Gastroesophageal sphincter (tissue), 3 donors: ENCODE results near the gene LIPE.

Experiments
- EP300 ChIP-seq: sonication (generic); formaldehyde crosslinking; IDR thresholded peaks from one replicate; pipeline ENCODE4 v1.6.1; 2017; ENCODE audit warnings: antibody characterized with exemption, mild to moderate bottlenecking
- POLR2A ChIP-seq, 2 donors: fragments of 450-650 bp; IDR thresholded peaks; one replicate each; pipeline ENCODE4 v1.6.1; 2017; ENCODE audit warnings: antibody characterized with exemption in 2 of 2, mild to moderate bottlenecking in 2 of 2, moderate library complexity in 1 of 2
- POLR2AphosphoS5 ChIP-seq: sonication (generic); formaldehyde crosslinking; IDR thresholded peaks from one replicate; pipeline ENCODE4 v1.6.1; 2017; ENCODE audit warnings: antibody characterized with exemption
- TF ChIP-seq, protein P1 (sequence below), 4 experiments: fragments of 200-600 bp in 2 of 4; fragments of 450-650 bp in 2 of 4; sonication (generic) in 1 of 4; IDR thresholded peaks; one replicate each; pipeline ENCODE4 v1.5.1; 2017 to 2019; ENCODE audit warnings: antibody characterized with exemption in 4 of 4, mild to moderate bottlenecking in 2 of 4, moderate library complexity in 2 of 4

DNA sequence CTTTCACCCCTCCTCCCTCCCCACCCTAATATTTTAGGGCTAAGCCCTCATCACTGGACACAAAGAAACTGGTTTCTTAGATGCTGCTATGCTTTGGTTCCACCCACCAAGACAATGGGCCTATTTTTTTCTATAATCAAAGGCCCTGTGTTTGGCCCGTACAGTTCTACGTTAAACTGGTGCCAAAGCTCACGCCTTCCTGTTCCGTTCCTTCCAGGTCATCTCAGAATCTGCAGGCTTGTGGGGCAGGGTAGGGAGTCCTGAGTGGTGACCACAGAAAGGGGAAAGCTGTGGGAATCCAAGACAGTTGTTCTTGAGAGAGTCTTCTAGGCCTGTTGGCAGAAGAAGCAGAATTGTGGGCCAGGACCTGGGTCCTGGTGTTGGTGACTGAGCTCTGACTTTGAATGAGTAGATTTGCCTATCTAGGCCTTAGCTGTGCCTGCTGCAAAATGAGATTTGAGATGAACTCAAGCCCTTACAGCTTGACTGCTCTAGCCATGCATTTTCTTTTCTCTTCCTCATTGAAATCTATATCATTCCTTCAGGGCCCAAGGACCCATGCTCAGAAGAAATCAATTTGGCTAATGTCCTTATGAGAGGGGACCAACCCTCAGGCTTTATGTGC lies 34.6 kb upstream of the LIPE start:
- TF ChIP-seq, protein P1, sequence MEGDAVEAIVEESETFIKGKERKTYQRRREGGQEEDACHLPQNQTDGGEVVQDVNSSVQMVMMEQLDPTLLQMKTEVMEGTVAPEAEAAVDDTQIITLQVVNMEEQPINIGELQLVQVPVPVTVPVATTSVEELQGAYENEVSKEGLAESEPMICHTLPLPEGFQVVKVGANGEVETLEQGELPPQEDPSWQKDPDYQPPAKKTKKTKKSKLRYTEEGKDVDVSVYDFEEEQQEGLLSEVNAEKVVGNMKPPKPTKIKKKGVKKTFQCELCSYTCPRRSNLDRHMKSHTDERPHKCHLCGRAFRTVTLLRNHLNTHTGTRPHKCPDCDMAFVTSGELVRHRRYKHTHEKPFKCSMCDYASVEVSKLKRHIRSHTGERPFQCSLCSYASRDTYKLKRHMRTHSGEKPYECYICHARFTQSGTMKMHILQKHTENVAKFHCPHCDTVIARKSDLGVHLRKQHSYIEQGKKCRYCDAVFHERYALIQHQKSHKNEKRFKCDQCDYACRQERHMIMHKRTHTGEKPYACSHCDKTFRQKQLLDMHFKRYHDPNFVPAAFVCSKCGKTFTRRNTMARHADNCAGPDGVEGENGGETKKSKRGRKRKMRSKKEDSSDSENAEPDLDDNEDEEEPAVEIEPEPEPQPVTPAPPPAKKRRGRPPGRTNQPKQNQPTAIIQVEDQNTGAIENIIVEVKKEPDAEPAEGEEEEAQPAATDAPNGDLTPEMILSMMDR (IDR thresholded peaks at IDR 0.05) = no peak
- no peak for TF ChIP-seq POLR2A (IDR thresholded peaks at IDR 0.05)
- no peak for TF ChIP-seq POLR2AphosphoS5
- no peak for TF ChIP-seq EP300
